GM19468 (cell line): ENCODE data around the gene CT47C1.
"Not testable (repeated sequence)": the region's sequence is repeated elsewhere in the genome, so short reads cannot be mapped to it uniquely, and the experiment has no call there.

Experiments
- ATAC-seq: cut with Tn5 transposase; IDR thresholded peaks from one replicate; pipeline ENCODE4 v1.9.1; 2021; ENCODE audit warnings: mild to moderate bottlenecking, moderate library complexity, moderate number of reproducible peaks; ENCODE audit not compliant: unreplicated experiment; ENCODE audit errors: extremely low read depth

CT47C1 gene

DNA sequence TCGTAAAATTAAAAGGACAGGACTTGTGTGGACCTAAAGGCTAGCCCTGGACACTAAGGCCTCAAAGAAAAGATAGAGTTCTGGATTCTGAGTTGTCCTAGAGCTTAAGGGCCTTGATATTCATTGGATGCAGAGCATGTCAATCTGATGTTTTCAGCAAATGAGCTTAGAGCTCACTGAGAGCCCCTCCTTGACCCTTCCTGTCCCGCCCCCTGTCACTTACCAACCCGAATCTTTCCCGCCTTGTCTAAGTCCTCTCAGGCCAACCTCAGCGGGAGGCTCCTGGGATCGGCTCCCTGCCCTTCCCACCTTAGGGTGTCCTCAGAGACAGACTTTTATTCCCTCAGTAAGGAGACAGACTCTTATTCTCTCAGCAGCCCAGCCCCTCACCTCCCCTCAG, at the start of gene CT47C1:
TSS of gene CT47C1 (plus strand) at position 250 of the 400 bp plus-strand sequence. CDS start 233 bp downstream, outside the sequence.
- no peak for ATAC-seq

DNA sequence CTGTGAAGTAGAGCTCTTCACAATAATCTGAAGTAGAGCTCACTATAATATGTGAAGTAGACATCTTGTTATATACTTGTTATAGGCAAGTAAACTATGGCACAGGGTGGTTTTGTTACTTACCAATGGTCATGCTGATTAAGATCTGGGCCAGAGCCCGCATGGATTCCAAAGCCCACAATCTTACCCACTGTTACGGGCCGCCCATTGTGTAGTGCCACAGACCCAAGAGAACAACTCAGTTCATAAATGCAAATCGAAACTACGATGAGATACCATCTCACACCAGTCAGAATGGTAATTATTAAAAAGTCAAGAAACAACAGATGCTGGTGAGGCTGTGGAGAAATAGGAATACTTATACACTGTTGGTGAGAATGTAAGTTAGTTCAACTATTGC, 46.9 kb upstream of the CT47C1 start:
- ATAC-seq: no peak

DNA sequence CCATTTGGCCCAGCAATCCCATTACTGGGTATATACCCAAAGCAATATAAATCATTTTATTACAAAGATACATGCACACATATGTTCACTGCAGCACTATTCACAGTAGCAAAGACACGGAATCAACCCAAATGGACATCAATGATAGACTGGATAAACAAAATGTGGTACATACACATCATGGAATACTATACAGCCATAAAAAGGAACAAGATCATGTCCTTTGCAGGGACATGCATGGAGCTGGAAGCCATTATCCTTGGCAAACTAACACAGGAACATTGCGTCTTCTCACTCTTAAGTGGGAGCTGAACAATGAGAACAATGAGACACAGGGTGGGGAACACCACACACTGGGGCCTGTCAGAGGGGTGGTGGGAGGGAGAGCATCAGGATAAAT, 46.4 kb upstream of the CT47C1 start:
- not testable (repeated sequence) for ATAC-seq

DNA sequence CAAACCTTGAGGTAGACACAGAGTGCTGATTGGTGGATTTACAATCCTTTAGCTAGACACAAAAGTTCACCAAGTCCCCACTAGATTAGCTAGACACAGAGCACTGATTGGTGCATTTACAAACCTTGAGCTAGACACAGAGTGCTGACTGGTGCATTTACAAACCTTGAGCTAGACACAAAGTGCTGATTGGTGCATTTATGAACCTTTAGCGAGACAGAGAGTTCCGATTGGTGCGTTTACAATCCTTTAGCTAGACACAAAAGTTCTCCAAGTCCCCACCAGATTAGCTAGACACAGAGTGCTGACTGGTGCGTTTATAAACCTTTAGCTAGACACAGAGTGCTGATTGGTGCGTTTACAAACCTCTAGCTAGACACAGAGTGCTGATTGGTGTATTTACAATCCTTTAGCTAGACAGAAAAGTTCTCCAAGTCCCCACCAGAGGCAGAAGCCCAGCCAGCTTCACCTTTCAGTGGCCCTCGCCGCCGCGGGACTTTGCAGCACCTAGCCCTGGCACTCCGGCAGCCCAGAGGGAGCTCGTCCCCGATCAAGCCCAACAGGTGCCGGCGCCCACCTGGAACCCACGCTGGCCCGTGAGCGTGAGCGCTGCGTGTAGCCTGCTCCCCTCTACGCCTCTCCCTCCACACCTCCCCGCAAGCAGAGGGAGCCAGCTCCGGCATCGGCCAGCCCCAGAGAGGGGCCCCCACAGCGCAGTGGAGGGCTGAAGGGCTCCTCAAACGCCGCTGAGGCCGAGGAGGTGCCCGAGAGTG, 44.6 kb upstream of the CT47C1 start:
- not testable (repeated sequence) for ATAC-seq

DNA sequence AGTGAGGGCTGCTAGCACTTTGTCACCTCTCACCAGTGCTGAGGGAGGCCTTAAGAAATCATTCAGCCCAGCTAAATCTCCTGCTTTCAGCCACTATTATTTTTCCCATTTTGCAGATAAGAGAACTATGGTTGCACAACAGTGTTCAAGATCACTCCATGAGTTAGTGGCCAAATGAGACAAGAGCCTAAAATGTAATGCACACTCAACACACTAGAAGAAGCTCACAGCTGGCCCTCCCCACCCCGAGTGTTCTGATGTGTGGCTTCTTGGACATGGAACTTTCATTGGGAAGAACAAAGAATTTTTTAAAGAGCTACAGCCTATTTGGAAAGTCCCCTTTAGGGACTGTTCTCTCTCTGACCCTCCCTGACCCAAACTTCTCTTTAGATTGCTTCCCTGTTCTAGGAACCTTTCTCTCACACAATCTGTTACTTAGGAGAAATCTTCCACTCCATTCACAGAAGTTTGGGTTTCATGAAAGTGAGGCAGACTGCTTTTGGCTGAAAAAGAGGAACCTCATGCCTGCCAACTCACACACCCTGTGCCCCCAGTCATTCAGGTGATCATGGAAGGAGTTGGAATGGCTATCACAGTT, 44.0 kb upstream of the CT47C1 start:
- ATAC-seq: no peak

DNA sequence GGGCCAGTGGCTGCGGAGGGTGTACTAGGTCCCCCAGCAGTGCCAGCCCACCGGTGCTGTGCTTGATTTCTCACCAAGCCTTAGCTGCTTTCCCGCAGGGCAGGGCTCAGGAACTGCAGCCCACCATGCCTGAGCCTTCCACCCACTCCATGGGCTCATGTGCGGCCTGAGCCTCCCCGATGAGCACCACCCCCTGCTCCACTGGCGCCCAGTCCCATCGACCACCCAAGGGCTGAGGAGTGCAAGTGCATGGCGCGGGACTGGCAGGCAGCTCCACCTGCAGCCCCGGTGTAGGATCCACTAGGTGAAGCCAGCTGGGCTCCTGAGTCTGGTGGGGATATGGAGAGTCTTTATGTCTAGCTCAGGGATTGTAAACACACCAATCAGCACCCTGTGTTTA, 43.1 kb upstream of the CT47C1 start:
- not testable (repeated sequence) for ATAC-seq

DNA sequence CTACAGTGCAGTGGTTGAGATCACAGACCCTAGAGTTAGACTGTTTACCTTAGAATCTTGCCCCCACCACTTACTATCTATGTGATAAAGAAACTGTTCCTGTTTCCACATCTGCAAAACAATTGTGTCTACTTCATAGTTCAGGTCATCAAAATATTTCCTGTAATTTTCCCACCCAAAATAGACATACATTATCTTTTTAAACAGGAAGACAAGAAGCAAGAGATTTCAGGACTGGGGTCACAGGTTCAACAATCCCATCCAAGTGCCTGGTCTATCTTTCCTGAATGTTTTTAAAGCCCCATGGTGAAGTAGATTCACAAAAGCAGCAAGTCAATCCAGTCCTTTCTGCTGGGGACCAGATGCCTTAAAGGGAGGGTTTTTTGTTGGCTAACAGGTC, 41.8 kb upstream of the CT47C1 start:
- no peak for ATAC-seq

DNA sequence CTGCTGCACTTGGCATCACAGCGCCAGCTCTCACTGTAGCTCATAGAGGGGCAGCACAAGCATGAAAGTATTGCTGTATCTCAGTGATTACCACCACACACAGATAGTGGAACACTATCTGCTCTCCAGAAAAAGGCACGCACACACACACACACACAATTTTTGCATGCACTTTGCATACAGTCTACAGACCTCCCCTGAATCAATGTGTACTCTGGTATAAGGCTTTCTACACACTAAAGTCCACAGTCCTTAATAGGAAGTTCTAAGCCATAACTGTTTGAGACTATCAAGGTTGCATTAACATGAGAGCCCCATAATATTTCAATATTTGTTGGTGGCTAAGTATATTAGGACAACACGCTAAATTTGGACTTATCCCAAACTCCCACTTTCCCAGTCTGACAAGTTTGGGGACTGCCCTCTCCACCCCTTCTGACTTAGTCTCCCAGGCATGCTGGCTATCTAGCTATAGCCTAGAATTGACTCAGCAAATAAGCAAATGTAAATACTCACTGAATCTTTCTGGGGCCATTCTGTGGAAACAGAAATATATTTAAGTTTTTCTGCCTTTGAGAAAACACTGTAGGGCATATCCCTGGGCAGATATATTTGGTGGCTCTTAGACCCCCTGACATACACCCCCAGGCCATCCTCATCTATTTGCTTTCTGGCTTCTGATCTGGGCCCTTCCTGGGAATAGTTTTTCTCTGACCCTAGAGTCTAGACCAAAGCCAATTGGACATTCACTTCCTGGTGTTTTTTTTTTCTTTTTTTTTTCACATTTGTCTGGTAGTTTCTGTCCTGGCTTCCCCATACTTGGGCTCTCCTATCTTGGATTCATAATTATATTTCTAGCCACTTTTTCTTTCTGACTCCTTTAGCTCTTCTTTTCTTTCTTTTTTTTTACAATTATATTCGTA, 36.4 kb upstream of the CT47C1 start:
- no peak for ATAC-seq

DNA sequence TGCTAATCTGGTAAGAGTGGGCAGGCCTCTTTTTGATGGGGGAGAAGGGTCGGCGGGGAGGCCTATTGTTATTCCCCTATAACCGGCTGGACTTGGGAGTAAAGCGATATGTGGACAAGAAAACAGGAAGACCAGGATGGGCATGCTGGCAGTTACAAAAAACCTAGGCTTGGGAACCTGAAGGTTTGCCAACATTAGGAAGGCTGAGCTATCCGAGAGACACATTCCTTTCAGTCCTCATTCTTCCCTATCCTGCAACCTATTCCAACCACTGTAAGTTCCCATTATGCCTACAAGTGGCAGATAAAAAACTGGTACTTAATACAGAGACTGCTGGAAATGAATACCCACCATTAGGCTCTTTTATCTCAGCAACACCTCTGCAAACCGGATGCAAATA, 32.4 kb upstream of the CT47C1 start:
- ATAC-seq: no peak

DNA sequence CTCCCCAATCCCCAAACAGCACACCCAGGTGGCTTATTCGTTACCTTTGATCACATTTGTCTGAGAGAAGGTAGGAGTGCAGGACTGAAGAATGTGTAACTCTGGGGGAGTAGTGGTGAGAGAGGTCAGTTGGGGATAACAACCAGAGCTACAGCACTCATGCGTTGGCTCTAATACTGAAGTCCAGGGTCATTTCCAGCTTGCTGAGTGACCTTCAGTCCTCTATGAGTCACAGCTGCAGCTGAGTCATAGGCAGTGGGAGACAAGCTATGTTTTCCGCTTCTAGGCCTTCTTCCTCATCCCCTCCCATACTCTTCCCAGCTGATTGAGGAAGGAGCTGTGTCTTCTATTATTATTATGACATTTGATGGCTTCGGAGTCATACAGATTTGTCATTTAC, 31.6 kb upstream of the CT47C1 start:
- ATAC-seq: no peak

DNA sequence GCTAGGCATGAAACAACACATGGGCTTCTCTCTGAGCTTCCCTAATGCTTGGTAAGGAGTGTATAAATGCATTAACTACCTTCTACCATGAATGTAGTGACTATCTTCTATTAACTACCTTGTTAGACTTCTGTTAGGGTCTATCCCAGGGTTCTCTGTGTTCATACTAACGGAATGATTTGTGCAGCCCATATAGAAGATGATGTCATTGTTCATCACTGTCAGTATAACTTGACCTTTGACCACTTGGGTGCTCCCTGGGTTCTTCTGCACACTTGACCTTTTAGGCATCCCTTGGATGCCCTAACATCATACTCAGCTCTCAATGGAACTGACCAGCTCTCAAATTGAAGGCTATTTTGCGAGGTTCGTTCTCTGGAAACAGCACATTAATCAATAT, 30.8 kb upstream of the CT47C1 start:
- no peak for ATAC-seq

DNA sequence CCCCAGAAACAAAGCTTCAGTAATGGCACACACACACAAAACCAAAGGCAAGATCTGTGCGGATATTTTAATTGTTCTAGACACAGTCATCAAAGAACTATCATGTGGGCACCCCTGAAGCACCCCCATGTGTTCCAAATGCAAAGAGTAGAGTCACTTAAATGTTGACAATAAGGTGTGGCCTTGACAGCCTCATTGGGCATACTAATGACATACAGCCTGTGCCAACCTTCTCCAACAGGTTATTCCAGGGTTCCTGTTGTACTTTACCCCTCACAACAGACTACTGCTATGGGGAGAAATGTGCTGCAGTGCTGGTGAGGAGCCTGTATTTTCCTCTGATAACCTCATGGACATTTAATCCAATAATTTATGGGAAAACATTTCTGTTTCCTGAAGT, 29.8 kb upstream of the CT47C1 start:
- no peak for ATAC-seq

DNA sequence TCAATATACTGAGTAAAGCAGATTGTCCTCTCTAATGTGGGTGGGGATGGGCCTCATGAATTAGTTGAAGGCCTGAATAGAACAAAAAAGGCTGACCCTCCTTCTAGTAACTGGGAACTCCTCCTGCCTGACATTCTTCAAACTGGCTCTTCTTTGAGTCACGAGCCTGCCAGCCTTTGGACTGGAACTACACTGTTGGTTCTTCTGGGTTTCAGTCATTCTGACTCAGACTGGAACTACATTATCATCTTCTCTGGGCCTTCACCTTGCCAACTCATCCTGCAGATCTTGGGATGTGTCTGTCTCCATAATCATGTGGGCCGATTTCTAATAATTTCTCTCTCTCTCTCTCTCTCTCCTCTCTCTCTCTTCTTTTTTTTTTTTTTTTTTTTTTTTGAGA, 26.9 kb upstream of the CT47C1 start:
- no peak for ATAC-seq

DNA sequence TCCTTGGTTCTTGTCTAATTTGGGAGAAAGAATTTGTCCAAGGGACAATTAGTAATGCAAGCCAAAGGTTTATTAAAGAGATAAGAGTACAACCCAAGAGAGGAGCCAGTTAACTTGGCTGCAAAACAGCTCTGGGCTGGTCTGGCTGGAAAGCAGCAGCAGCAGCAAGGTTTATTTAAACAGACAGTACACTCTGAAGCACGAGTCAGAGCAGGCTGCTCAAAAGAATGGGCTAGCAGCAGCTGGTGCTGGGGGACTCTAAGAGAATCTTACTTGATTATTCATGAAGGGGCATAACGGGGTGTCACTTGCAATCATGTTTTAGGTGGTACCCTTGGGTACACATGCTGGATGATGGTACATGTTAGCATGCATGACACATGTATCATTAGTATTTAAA, 17.1 kb upstream of the CT47C1 start:
- ATAC-seq: no peak

DNA sequence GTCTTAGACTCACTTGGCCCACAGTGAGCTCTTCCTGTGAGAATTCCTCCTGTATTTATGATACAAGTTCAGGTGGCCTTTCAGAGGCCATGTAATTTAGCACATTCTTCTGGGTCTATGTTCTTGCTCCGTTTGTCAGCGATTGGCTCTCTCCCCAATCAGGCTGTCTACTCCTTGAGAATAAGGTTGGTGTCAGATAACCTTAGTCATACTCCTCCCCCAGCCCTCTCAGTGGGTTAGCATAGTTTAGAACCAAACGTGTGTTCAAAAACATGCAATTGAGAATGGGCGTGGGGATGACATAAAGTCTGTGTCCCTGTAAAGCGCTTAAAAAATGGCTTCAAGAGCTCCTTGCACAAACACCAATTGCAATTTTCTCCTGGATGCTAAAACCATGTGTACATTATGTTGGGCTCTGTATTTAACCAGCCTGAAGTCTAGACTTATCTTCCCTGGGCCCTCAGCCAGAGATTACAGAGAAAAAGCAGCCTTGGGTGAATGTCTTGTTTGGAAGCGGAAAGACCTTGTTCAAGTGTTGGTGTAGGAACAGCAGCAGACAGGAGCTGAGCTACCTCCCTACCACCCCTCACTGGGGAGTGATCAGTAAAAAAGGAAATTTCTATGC, 9.9 kb upstream of the CT47C1 start:
- no peak for ATAC-seq

DNA sequence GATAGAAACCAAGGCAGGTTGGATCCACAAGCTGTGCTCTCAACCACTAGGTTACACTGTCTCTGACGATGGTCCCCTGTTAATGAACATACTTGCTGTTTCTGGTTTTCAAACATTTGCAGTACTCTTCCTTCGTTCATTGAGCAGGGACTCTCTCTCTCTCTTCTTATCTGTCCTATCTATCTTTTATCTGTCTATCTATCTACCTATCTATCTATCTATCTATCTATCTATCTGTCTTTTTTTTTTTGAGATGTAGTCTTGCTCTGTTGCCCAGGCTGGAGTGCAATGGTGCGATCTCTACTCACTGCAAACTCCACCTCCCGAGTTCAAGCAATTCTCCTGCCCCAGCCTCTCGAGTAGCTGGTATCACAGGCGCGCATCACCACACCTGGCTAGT, 9.4 kb upstream of the CT47C1 start:
- no peak for ATAC-seq

DNA sequence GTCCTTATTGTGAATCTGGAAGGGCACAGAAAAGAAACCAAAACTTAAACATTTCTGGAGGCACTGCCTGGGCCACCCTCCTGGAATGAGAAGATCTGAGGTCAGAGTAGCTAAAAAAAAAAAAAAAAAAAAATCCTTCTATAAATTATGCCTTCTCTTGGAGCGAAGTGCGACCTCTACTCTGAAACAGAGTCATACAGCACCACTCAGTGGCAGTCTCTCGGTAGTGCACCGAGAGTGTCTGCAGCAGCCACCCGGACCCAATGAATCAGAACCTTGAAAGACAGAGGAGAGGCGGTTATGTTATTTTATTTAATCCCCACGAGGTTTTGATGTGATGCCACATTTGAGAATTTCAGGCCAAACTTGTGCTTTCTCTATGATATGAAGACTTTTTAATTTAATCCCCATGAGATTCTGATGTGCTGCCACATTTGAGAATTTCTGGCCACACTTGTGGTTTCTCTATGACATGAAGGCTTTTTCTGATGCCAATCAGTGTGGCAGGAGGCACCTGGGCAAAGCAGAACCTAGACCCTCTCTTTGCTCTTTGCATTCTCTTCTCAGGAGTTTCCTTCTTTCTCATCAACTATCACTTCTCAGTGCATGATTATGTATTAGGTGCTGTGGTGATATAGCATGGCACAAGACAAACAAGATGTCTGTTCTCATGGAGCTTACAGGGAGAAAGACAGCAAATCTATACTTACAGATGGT, 5.6 kb upstream of the CT47C1 start:
- ATAC-seq: no peak

DNA sequence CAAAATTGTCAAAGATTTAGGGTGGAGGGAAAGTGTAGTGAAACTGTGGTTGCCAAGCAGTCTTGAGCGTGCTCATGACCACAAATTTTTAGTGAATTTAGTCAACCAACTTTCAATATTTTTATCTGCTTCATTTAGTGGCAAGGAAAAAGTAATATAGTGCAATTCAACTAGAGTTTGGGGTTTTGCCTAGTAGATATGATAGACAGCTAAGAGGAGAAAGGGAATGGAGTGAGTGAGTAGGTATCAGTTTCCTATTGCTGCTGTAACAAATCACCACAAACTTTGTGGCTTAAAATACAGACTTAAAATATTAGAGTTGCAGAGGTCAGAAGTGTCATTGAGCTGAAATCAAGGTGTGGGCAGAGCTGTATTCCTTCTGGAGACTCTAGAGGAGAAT, 3.7 kb upstream of the CT47C1 start:
- no peak for ATAC-seq

DNA sequence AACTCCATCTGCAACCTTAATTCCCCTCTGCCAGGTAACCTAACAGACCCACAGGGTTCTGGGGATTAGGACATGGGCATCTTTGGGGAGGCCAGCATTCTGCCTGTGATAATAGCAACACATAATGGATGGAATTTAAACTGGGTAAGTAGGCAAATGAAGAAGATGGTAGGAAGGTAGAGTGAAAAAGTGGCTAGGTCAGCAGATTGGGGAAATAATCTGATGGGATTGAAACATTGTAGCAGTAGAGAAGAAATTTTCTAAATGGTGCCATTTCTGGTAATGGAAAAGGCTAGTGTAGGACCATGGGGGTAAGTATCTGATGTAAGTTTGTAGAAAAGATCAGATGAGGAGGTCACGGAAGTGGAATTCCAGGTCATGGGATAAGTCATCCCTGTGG, 3.0 kb upstream of the CT47C1 start:
- no peak for ATAC-seq

DNA sequence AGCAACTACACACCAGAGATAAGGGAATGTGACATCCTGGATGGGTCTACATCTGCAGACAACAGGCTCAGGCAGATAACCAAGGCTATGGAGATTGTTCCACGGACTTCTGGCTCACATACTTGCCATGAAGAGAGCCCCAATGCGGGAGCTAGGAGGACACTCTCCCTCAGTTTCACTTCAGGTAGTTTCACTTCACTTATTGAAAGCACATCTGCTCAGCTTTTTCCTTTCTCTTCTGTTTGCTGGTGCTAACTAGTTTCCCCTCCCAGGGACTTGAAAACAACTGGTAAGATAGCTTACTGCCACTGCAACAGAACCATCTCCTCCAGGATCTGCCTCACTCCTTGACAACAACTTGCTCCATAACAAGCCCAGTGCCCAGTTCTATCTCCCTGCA, 1.4 kb upstream of the CT47C1 start:
- ATAC-seq: peak; percentile 38
